Trophoblast cell (in vitro differentiated cells and primary cell): ENCODE data around the gene SLC28A3.

Source experiments
- DNase-seq, 2 donors: peaks; one replicate each; pipeline ENCODE4 v3.0.0-alpha.2; 2016
- H2AFZ ChIP-seq: 2 replicates; pipeline ENCODE4 v1.6.1; 2013; ENCODE audit warnings: low read length, moderate library complexity, mild to moderate bottlenecking; ENCODE audit not compliant: insufficient read depth, poor library complexity
- H2AK5ac ChIP-seq: 2 replicates; pipeline ENCODE4 v1.6.1; 2013; ENCODE audit warnings: mild to moderate bottlenecking, low read length
- H2BK120ac ChIP-seq: 2 replicates; pipeline ENCODE4 v1.6.1; 2013; ENCODE audit warnings: low read length, mild to moderate bottlenecking, moderate library complexity; ENCODE audit not compliant: insufficient read depth, poor library complexity
- H2BK12ac ChIP-seq: 2 replicates; pipeline ENCODE4 v1.6.1; 2013; ENCODE audit warnings: mild to moderate bottlenecking, low read length, moderate library complexity
- H2BK5ac ChIP-seq: 2 replicates; pipeline ENCODE4 v1.6.1; 2013; ENCODE audit warnings: low read length, low read depth, moderate library complexity, mild to moderate bottlenecking; ENCODE audit not compliant: poor library complexity
- H3K14ac ChIP-seq: 2 replicates; pipeline ENCODE4 v1.6.1; 2013; ENCODE audit warnings: mild to moderate bottlenecking, low read length
- H3K18ac ChIP-seq: 2 replicates; pipeline ENCODE4 v1.6.1; 2013; ENCODE audit warnings: mild to moderate bottlenecking, low read length
- H3K23ac ChIP-seq: 2 replicates; pipeline ENCODE4 v1.6.1; 2013; ENCODE audit warnings: low read length
- H3K27ac ChIP-seq: 2 replicates; pipeline ENCODE4 v1.5.1; 2013; ENCODE audit warnings: low read depth, mild to moderate bottlenecking, inconsistent platforms, low read length, moderate library complexity
- H3K27me3 ChIP-seq: 2 replicates; pipeline ENCODE4 v1.6.1; 2013; ENCODE audit warnings: inconsistent platforms, mild to moderate bottlenecking, low read length, moderate library complexity; ENCODE audit not compliant: insufficient read depth
- H3K36me3 ChIP-seq, 2 experiments: 1 replicate in 1 of 2; 2 replicates in 1 of 2; pipeline ENCODE4 v1.6.1; 2013; ENCODE audit warnings: low read length in 2 of 2, mild to moderate bottlenecking in 2 of 2, moderate library complexity in 1 of 2; ENCODE audit not compliant: insufficient read depth in 2 of 2, control insufficient read depth in 1 of 2
- H3K4ac ChIP-seq: 2 replicates; pipeline ENCODE4 v1.6.1; 2013; ENCODE audit warnings: low read depth, mild to moderate bottlenecking, low read length, moderate library complexity
- H3K4me1 ChIP-seq, 2 experiments: 1 replicate in 1 of 2; 2 replicates in 1 of 2; pipeline ENCODE4 v1.6.1; 2013; ENCODE audit warnings: low read length in 2 of 2, mild to moderate bottlenecking in 2 of 2, moderate library complexity in 1 of 2; ENCODE audit not compliant: insufficient read depth in 2 of 2, control insufficient read depth in 1 of 2
- H3K4me2 ChIP-seq: 2 replicates; pipeline ENCODE4 v1.6.1; 2013; ENCODE audit warnings: inconsistent platforms, mild to moderate bottlenecking, low read length, moderate library complexity
- H3K4me3 ChIP-seq: 2 replicates; pipeline ENCODE4 v1.5.1; 2013; ENCODE audit warnings: mild to moderate bottlenecking, low read depth, low read length, inconsistent platforms
- H3K79me1 ChIP-seq: one replicate; pipeline ENCODE4 v1.6.1; 2013; ENCODE audit warnings: low read length
- H3K79me2 ChIP-seq: 2 replicates; pipeline ENCODE4 v1.6.1; 2013; ENCODE audit warnings: low read length, mild to moderate bottlenecking; ENCODE audit not compliant: control insufficient read depth, insufficient read depth, poor library complexity
- H3K9ac ChIP-seq: 2 replicates; pipeline ENCODE4 v1.6.1; 2013; ENCODE audit warnings: mild to moderate bottlenecking, low read length
- H3K9me3 ChIP-seq: 2 replicates; pipeline ENCODE4 v1.6.1; 2013; ENCODE audit warnings: low read depth, mild to moderate bottlenecking, control low read depth, inconsistent platforms, low read length; ENCODE audit not compliant: insufficient read depth
- H4K12ac ChIP-seq: 2 replicates; pipeline ENCODE4 v1.6.1; 2013; ENCODE audit warnings: low read depth, mild to moderate bottlenecking, low read length, moderate library complexity
- H4K8ac ChIP-seq: 2 replicates; pipeline ENCODE4 v1.6.1; 2013; ENCODE audit warnings: low read depth, mild to moderate bottlenecking, low read length, moderate library complexity
- H4K91ac ChIP-seq: one replicate; pipeline ENCODE4 v1.6.1; 2013; ENCODE audit warnings: low read depth, mild to moderate bottlenecking, low read length, moderate library complexity
- WGBS: extraction: QIAGEN DNeasy Blood & Tissue Kit; methylation state at CpG from one replicate; pipeline ENCODE4 v1.1.7; 2013; ENCODE audit warnings: missing lambda C conversion rate; ENCODE audit not compliant: insufficient read length, insufficient coverage; ENCODE audit errors: extremely low coverage; 5-methylcytosine and 5-hydroxymethylcytosine counted together

SLC28A3 gene

GRCh38 chr9:84251921-84252320 lies 88.6 kb downstream of the SLC28A3 start:
- no CpG with 5 or more reads among the region's 7 CpGs for WGBS

GRCh38 chr9:84241817-84242373 lies 98.7 kb downstream of the SLC28A3 start:
- Histone ChIP-seq H3K79me1 (no peaks in the 10 kb centered on the region), H4K8ac (no peak overlapping the region), H2BK120ac (no peak overlapping the region), H3K27me3 (no peaks in the 10 kb centered on the region), H2BK5ac (no peak overlapping the region), H3K79me2 (no peaks in the 10 kb centered on the region), H3K23ac (no peak overlapping the region), H3K36me3 (no peaks in the 10 kb centered on the region), H3K9ac (no peak overlapping the region), H3K9me3 (peaks cover 1% of the 10 kb centered on the region), H3K4me1 (no peaks in the 10 kb centered on the region), H3K4ac (no peak overlapping the region), H2BK12ac (no peak overlapping the region), H3K4me3 (no peak overlapping the region), H2AFZ (no peak overlapping the region), H4K91ac (no peak overlapping the region), H3K18ac (no peak overlapping the region), H3K4me2 (no peak overlapping the region), H4K12ac (no peak overlapping the region), H3K27ac (no peak overlapping the region), H3K14ac (no peak overlapping the region), H2AK5ac (no peak overlapping the region)
- no peak for DNase-seq
- WGBS, result no CpG with 5 or more reads among the region's 5 CpGs

More at GRCh38 chr9:84251921-84252320, 88.6 kb downstream of the SLC28A3 start:
- Histone ChIP-seq H3K79me1 (peaks cover 3% of the 10 kb centered on the region), H3K18ac (no peak overlapping the region), H3K4me3 (no peak overlapping the region), H3K14ac (no peak overlapping the region), H3K4me1 (peaks cover 6 to 7% of the 10 kb centered on the region in 2 experiments), H4K91ac (no peak overlapping the region), H3K36me3 (no peaks in the 10 kb centered on the region), H4K8ac (no peak overlapping the region), H3K9me3 (no peaks in the 10 kb centered on the region), H2AK5ac (no peak overlapping the region), H2BK12ac (no peak overlapping the region), H3K9ac (no peak overlapping the region), H2BK5ac (no peak overlapping the region), H3K4me2 (no peak overlapping the region), H2BK120ac (no peak overlapping the region), H3K79me2 (peaks cover 3% of the 10 kb centered on the region), H4K12ac (no peak overlapping the region), H3K27me3 (no peaks in the 10 kb centered on the region), H3K27ac (no peak overlapping the region), H3K4ac (no peak overlapping the region), H3K23ac (no peak overlapping the region), H2AFZ (no peak overlapping the region)
- DNase-seq, result no peak

- Histone ChIP-seq H3K18ac (no peak overlapping the region), H3K23ac (no peak overlapping the region), H3K9me3 (peaks cover 1% of the 10 kb centered on the region), H2AK5ac (no peak overlapping the region), H3K4ac (no peak overlapping the region), H3K4me3 (no peak overlapping the region), H3K4me1 (no peaks in the 10 kb centered on the region), H3K14ac (no peak overlapping the region), H3K79me1 (no peaks in the 10 kb centered on the region), H2BK5ac (no peak overlapping the region), H3K79me2 (no peaks in the 10 kb centered on the region), H3K36me3 (no peaks in the 10 kb centered on the region), H4K12ac (no peak overlapping the region), H3K27me3 (no peaks in the 10 kb centered on the region), H2AFZ (no peak overlapping the region), H2BK120ac (no peak overlapping the region), H3K27ac (no peak overlapping the region), H2BK12ac (no peak overlapping the region), H4K91ac (no peak overlapping the region), H4K8ac (no peak overlapping the region), H3K4me2 (no peak overlapping the region), H3K9ac (no peak overlapping the region)
- WGBS, result no CpG with 5 or more reads among the region's 2 CpGs
- DNase-seq, result no peak
Measured at GRCh38 chr9:84239343-84239742, 101.2 kb downstream of the SLC28A3 start.

- Histone ChIP-seq H3K9ac (no peak overlapping the region), H3K4me2 (no peak overlapping the region), H2AFZ (no peak overlapping the region), H3K9me3 (peaks cover 1% of the 10 kb centered on the region), H2BK12ac (peak overlapping the region; percentile 4), H2BK5ac (peak overlapping the region; percentile 29), H3K79me2 (no peaks in the 10 kb centered on the region), H2BK120ac (peak overlapping the region; percentile 71), H3K18ac (no peak overlapping the region), H3K23ac (no peak overlapping the region), H3K79me1 (no peaks in the 10 kb centered on the region), H3K27ac (no peak overlapping the region), H2AK5ac (no peak overlapping the region), H3K4me3 (no peak overlapping the region), H3K27me3 (no peaks in the 10 kb centered on the region), H3K14ac (no peak overlapping the region), H3K36me3 (no peaks in the 10 kb centered on the region), H4K12ac (no peak overlapping the region), H4K91ac (peak overlapping the region; percentile 39), H3K4me1 (no peaks in the 10 kb centered on the region), H3K4ac (no peak overlapping the region), H4K8ac (no peak overlapping the region)
- peak in 1 of 2 donors; percentile 34 for DNase-seq
- WGBS, result no CpG with 5 or more reads among the region's 4 CpGs
Measured at GRCh38 chr9:84238652-84239051, 101.9 kb downstream of the SLC28A3 start.
